ENCODE data around the gene SYTL4.

DNA sequence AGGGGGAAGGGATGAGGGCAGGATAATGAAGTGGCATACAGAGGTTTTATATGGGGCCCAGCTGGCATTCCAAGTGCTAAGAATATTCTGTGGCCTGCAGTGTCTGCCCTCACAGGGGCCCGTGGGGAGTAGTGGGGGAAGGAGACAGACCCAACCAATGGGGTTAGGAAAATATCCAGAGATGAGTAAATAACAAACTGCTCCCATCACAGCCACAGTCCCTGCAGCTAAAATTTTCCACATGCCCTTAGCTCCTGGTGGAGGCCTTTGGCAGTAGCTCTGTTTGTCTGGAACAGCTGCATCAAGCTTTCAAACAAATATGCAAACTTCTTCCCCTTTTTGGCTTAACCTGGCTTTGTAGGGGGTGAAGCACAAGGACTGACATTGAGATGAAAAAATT lies 84.8 kb downstream of the SYTL4 start:
- TF ChIP-seq SMC3 (IDR thresholded peaks at IDR 0.05): no peak
- TF ChIP-seq, protein P1, sequence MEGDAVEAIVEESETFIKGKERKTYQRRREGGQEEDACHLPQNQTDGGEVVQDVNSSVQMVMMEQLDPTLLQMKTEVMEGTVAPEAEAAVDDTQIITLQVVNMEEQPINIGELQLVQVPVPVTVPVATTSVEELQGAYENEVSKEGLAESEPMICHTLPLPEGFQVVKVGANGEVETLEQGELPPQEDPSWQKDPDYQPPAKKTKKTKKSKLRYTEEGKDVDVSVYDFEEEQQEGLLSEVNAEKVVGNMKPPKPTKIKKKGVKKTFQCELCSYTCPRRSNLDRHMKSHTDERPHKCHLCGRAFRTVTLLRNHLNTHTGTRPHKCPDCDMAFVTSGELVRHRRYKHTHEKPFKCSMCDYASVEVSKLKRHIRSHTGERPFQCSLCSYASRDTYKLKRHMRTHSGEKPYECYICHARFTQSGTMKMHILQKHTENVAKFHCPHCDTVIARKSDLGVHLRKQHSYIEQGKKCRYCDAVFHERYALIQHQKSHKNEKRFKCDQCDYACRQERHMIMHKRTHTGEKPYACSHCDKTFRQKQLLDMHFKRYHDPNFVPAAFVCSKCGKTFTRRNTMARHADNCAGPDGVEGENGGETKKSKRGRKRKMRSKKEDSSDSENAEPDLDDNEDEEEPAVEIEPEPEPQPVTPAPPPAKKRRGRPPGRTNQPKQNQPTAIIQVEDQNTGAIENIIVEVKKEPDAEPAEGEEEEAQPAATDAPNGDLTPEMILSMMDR (IDR thresholded peaks at IDR 0.05): no peak
- TF ChIP-seq, protein P2, sequence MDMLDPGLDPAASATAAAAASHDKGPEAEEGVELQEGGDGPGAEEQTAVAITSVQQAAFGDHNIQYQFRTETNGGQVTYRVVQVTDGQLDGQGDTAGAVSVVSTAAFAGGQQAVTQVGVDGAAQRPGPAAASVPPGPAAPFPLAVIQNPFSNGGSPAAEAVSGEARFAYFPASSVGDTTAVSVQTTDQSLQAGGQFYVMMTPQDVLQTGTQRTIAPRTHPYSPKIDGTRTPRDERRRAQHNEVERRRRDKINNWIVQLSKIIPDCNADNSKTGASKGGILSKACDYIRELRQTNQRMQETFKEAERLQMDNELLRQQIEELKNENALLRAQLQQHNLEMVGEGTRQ (IDR thresholded peaks at IDR 0.05): no peak
- TF ChIP-seq EHMT2 (IDR thresholded peaks at IDR 0.05; ENCODE audit: low read depth): no peak
